HepG2 (cell line): Measurements from ENCODE around the gene FANK1.

ENCODE experiments used
- ETV5 ChIP-seq: IDR thresholded peaks from 2 replicates; pipeline ENCODE4 v1.6.1; 2018; ENCODE audit warnings: missing biosample characterization, missing genetic modification reagents, inconsistent platforms, borderline replicate concordance
- KDM1A ChIP-seq: IDR thresholded peaks from 2 replicates; pipeline ENCODE4 v1.6.1; 2016; ENCODE audit warnings: missing compliant biosample characterization
- NFIC ChIP-seq: IDR thresholded peaks from 2 replicates; pipeline ENCODE4 v1.6.1; 2012; ENCODE audit warnings: mild to moderate bottlenecking, low read length, inconsistent platforms
- RERE ChIP-seq: IDR thresholded peaks from 2 replicates; pipeline ENCODE4 v1.6.1; 2016; ENCODE audit warnings: low read depth, missing genetic modification reagents, missing compliant biosample characterization
- SRSF1 ChIP-seq: fragments of 200-400 bp; formaldehyde crosslinking; optimal IDR thresholded peaks from 2 replicates; pipeline ENCODE3; 2017; ENCODE audit warnings: mild to moderate bottlenecking, low read depth, low read length, moderate library complexity
- TBL1XR1 ChIP-seq: fragments of 150-350 bp; IDR thresholded peaks from 2 replicates; pipeline ENCODE4 v1.6.1; 2014; ENCODE audit warnings: borderline replicate concordance, low read length; ENCODE audit not compliant: partially characterized antibody
- ZNF790 ChIP-seq: sonication (generic); formaldehyde crosslinking; IDR thresholded peaks from 2 replicates; pipeline ENCODE4 v1.8.0; 2022; ENCODE audit warnings: missing genetic modification reagents, mild to moderate bottlenecking, borderline replicate concordance

GRCh38 chr10:125994601-125995000 is 98.2 kb downstream of the FANK1 start:
- TF ChIP-seq SRSF1 = no peak
- no peak for TF ChIP-seq KDM1A (CRISPR knock-in tag)
- no peak for TF ChIP-seq ETV5
- TF ChIP-seq RERE = no peak
- no peak for TF ChIP-seq ZNF790
- no peak for TF ChIP-seq TBL1XR1
- TF ChIP-seq NFIC = no peak
